AG09319 (cell line): ENCODE measurements around the gene ARHGAP10.

Source experiments
- DNase-seq: peaks from one replicate; pipeline ENCODE4 v3.0.0-alpha.2; 2010; ENCODE audit warnings: low read depth; ENCODE audit errors: extremely low read depth
- TF ChIP-seq, protein P1 (sequence below): IDR thresholded peaks from 2 replicates; pipeline ENCODE4 v1.5.1; 2011; ENCODE audit warnings: low read depth, mild to moderate bottlenecking, inconsistent platforms, low read length, moderate library complexity

Gene ARHGAP10

DNA sequence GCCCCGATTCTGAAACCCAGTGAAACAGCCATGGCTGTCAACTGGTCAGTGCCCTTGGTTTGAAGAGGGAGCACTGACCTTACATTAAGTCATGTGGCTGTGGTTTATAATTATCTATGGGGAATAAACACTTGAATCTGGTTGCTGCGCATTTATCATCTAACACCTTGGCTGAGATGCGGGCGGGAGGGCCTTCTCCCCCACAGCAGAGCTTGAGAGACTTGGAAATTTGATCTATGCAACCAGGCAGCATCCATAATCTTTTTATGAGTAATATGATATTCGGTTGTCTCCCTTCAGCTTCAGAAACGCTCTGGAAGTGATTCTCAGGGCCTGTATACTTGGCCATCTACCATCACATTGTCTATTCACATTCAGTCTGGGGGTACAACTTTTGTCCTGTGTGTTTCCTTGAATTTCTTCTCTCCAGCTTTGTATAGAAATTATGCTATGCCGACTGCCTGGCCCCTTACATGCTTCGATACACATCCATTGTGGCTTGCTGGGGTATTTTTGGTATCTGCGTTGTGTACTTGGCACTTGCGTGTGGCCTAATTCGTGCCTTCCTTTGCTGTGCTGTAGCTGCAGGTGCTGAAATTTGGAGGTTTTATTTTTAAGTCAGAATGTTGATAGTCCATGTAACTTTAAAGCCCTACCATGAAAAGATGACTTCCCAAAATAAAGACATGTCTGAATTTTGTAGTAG lies 321.6 kb downstream of the ARHGAP10 start:
- no peak for DNase-seq
- TF ChIP-seq, protein P1, sequence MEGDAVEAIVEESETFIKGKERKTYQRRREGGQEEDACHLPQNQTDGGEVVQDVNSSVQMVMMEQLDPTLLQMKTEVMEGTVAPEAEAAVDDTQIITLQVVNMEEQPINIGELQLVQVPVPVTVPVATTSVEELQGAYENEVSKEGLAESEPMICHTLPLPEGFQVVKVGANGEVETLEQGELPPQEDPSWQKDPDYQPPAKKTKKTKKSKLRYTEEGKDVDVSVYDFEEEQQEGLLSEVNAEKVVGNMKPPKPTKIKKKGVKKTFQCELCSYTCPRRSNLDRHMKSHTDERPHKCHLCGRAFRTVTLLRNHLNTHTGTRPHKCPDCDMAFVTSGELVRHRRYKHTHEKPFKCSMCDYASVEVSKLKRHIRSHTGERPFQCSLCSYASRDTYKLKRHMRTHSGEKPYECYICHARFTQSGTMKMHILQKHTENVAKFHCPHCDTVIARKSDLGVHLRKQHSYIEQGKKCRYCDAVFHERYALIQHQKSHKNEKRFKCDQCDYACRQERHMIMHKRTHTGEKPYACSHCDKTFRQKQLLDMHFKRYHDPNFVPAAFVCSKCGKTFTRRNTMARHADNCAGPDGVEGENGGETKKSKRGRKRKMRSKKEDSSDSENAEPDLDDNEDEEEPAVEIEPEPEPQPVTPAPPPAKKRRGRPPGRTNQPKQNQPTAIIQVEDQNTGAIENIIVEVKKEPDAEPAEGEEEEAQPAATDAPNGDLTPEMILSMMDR = no peak

DNA sequence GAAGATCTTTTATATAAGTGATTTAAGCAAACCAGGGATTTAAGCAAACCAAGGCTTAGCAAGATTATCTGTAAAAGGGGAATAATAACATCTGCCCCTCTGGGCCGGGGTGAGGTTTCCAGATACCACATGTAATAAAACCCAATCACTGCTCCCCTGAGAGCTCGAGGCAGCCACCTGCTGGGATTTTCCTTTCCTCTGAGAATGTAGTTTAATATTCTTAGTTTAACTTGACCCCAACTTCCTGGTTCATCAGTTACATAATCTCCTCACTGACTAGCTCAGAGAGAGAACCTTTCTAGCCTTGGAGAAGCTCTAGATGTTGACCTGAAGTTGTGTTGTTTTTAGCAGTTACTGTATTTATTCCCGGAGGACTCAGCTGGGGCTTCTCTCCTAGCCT lies 322.4 kb downstream of the ARHGAP10 start:
- no peak for DNase-seq
- TF ChIP-seq, protein P1 = no peak

DNA sequence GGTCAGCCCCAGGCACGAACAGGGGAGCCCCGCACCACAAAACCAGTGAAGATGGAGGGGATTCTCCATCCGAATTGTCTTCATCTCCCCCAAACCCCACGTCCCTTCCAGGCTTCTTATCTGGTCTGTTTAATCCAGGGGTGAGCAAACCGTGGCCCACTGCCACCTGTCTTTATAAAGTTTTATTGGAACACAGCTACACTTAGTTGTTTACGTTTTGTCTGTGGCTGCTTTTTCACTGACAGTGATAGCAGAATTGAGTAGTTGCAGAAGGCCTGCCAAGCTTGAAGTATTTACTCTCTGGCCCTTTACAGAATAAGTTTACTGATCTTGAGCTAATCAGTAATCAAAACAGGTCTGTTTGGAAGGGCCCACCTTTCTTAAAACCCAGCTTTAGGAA lies 324.0 kb downstream of the ARHGAP10 start:
- TF ChIP-seq, protein P1 = no peak
- no peak for DNase-seq

DNA sequence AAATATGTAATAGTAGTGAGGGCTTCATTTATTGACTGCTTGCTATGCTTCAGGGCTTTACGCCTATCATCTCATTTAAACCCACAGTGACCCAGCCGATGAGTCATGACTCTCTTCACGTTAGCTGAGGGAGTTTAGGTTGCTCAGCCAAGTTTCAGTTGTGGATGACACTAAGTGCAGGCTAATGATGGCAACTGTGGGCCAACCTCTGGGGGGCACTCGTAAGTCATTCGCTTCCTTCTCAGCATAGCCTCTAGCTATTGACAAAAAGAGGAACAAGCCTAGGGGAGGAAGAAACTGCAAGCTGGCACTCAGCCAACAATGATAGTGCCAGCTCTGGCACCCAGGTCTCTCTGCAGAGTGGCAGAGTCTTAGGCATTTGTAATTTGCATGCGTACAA lies 325.0 kb downstream of the ARHGAP10 start:
- TF ChIP-seq, protein P1 = no peak
- no peak for DNase-seq

DNA sequence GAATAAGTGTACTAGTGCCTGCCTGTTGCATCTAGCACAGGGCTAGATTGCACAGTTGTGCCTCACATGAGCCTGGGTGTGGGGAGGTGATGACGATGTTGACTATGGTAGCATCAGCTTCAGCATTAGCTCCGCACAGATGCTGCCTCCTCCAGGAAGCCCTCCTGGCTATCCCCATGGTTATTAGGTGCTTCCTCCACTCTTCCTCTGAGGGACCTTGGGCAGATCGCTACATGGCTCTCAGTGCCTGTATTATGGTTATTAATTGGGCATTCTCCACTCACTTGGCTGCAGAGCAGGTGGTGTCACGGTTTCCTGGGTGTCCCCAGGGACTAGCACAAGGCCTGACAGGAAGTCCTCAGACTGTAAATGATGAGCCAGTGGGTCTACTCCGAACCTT lies 325.6 kb downstream of the ARHGAP10 start:
- TF ChIP-seq, protein P1 = no peak
- no peak for DNase-seq

DNA sequence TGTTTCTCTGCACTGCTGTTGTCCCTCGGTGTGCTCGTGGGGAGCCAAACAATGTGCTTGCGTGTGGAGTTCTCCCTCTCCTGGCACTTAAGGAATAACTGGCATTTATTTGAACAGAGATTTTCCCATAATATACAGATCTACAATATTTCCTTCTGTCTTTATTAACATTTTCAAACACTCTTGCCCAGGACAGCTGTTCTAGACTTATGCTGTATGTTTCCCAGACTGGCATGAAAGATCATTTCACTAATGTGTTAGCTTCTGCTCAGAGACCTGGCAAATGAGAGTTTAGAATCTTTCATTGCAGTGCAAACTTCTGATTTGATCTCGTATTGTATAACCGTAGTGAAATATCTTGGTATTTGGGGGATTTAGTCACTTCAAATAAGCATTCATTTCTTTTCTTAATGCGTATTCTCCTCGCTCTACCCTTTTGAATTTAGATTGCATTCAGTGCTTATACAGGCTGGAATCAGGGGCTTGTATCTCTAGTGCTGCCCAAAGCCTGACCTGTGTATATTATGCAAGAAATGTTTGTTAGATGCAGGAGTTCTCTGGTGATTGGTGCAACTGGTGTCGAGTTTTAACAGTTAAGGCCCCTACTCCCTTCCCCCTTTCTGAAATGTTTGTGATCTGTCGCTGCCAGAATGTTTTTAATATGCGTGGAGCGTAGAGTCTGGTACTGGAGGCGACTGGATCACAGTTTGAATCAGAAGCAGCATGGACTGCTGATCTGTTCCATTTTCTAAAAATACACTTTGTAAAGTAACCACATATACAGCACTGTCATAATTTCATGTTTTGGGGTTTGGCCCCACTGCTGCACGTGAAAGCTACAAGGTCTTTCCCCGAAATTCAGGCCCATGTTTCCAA lies 326.3 kb downstream of the ARHGAP10 start:
- TF ChIP-seq, protein P1 = no peak
- DNase-seq = no peak

DNA sequence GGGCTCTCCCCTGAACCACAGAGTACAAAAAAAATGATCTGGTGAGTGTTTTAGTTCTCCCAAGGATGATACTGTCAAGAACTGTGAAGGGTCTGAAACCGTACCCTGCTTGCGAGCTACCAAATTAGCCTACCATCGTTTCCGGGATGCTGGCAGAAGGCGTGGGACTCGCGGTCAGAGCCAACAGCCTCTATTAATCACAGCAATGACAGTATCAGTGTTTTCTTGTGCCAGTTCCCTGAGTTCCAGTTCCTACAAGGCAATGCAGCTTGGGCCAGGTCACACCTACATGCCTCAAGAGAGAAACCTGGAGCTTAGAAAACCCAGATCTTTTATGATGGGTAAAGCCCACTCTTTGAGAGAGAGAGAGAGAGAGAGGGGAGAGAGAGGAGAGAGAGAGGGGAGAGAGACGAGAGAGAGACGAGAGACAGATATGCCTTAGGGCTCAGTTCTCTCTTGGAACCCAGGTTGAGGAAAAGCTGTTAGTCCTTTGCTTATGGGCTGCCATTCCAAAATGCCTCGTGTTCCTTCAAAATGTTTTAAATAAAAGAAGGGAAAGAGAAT lies 327.8 kb downstream of the ARHGAP10 start:
- no peak for DNase-seq

More for the DNA sequence above, 327.8 kb downstream of the ARHGAP10 start:
- TF ChIP-seq, protein P1 = no peak
